Osteocyte (in vitro differentiated cells): ENCODE measurements around the gene PPP2R1B. TPM values are rescaled to one million over a fixed set of nuclear protein-coding genes. Genes with fewer than 3 reads are reported as not detected.

ENCODE experiments used
- DNase-seq: peaks from one replicate; pipeline ENCODE4 v3.0.0; 2021; ENCODE audit warnings: mixed read lengths; ENCODE audit not compliant: unreplicated experiment; ENCODE audit errors: extremely low spot score
- H3K27ac Mint-ChIP-seq: one replicate; pipeline ENCODE4 v1.8.0; 2021; ENCODE audit warnings: mild to moderate bottlenecking, mixed read lengths; ENCODE audit not compliant: unreplicated experiment
- H3K27me3 Mint-ChIP-seq: one replicate; pipeline ENCODE4 v1.8.0; 2021; ENCODE audit warnings: mixed read lengths; ENCODE audit not compliant: unreplicated experiment
- H3K36me3 Mint-ChIP-seq: one replicate; pipeline ENCODE4 v1.8.0; 2021; ENCODE audit warnings: mixed read lengths; ENCODE audit not compliant: unreplicated experiment
- H3K4me1 Mint-ChIP-seq: one replicate; pipeline ENCODE4 v1.8.0; 2021; ENCODE audit warnings: mixed read lengths; ENCODE audit not compliant: unreplicated experiment
- H3K4me3 Mint-ChIP-seq: one replicate; pipeline ENCODE4 v1.8.0; 2021; ENCODE audit warnings: mild to moderate bottlenecking, moderate library complexity, mixed read lengths; ENCODE audit not compliant: unreplicated experiment
- H3K9me3 Mint-ChIP-seq: one replicate; pipeline ENCODE4 v1.8.0; 2021; ENCODE audit warnings: mixed read lengths; ENCODE audit not compliant: unreplicated experiment
- CTCF ChIP-seq: fragments of 200-600 bp; sonication (generic); IDR thresholded peaks from 2 replicates; pipeline ENCODE4 v1.5.0; 2021; ENCODE audit warnings: antibody characterized with exemption, mild to moderate bottlenecking, moderate library complexity
- total RNA-seq: library from RNA; stranded (reverse); gene quantifications from 2 replicates; pipeline ENCODE4 v1.2.1, GENCODE V29; 2021

The PPP2R1B gene
- total RNA-seq, 1 donor from 2014 or later, result 26.0 TPM

DNA sequence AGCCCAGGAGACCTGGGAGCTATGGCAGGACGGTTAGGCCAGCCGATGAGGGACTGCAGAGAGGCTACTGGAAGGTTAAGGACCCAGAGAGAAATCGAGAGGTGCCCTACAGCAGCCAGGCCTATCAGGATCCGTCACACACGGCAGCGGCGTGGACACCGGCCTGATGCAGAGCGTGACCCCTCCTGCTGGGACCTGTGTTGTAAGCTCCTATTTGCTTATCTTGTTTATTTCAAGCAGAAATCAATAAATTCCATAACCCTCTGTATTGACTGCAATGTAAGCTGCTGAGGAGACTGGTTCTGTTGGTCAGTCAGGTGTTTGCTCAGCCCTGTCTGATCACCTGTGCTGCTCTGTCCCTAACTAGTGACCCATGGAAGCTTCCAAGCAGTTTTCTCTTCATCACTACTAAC lies 39.9 kb downstream of the PPP2R1B start:
- Mint-ChIP-seq H3K4me3 (no peak overlapping the region), H3K4me1 (peaks cover 28% of the 10 kb centered on the region), H3K9me3 (no peaks in the 10 kb centered on the region), H3K27ac (no peak overlapping the region), H3K27me3 (no peaks in the 10 kb centered on the region), H3K36me3 (peaks cover 43% of the 10 kb centered on the region)
- DNase-seq, result no peak
- TF ChIP-seq CTCF, result no peak

- no peak for TF ChIP-seq CTCF
- peaks cover 22% of the 10 kb centered on the region for H3K4me1 Mint-ChIP-seq
- no peaks in the 10 kb centered on the region for H3K27me3 Mint-ChIP-seq
- no peak overlapping the region for H3K4me3 Mint-ChIP-seq
- H3K27ac Mint-ChIP-seq, result no peak overlapping the region
- DNase-seq, result no peak
- peaks cover 50% of the 10 kb centered on the region for H3K36me3 Mint-ChIP-seq
- H3K9me3 Mint-ChIP-seq, result no peaks in the 10 kb centered on the region
Measured at GRCh38 chr11:111725621-111726020, 40.6 kb downstream of the PPP2R1B start.

- no peaks in the 10 kb centered on the region for H3K27me3 Mint-ChIP-seq
- peaks cover 14% of the 10 kb centered on the region for H3K4me1 Mint-ChIP-seq
- no peaks in the 10 kb centered on the region for H3K9me3 Mint-ChIP-seq
- no peak overlapping the region for H3K27ac Mint-ChIP-seq
- peaks cover 57% of the 10 kb centered on the region for H3K36me3 Mint-ChIP-seq
- no peak for TF ChIP-seq CTCF
- H3K4me3 Mint-ChIP-seq, result no peak overlapping the region
- no peak for DNase-seq
Measured at GRCh38 chr11:111724615-111725129, 41.5 kb downstream of the PPP2R1B start.

- DNase-seq, result no peak
- H3K36me3 Mint-ChIP-seq, result peaks cover 58% of the 10 kb centered on the region
- H3K27me3 Mint-ChIP-seq, result no peaks in the 10 kb centered on the region
- peaks cover 15% of the 10 kb centered on the region for H3K4me1 Mint-ChIP-seq
- H3K4me3 Mint-ChIP-seq, result no peak overlapping the region
- no peaks in the 10 kb centered on the region for H3K9me3 Mint-ChIP-seq
- no peak for TF ChIP-seq CTCF
- no peak overlapping the region for H3K27ac Mint-ChIP-seq
Measured at GRCh38 chr11:111723595-111723994, 42.6 kb downstream of the PPP2R1B start.

DNA sequence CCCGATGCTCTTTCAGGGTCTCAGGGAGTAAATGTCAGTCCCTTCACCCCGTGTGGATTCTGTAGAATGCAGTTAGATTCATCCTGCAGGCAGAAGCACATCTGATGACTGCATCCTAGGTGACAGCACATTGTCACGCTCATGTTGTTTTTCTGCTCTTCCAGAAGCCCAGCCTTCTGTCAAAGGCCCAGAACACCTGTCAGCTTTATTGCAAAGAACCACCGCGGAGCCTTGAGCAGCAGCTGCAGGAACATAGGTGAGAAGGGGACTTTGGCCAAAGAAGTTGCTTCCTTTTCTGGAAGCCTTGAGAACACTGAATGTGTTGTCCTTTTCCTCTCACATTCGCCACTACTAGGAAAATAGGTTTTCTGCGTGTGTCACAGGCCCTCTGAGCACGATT lies 43.7 kb downstream of the PPP2R1B start:
- DNase-seq, result no peak
- Mint-ChIP-seq H3K4me1 (peaks cover 23% of the 10 kb centered on the region), H3K9me3 (no peaks in the 10 kb centered on the region), H3K36me3 (peaks cover 58% of the 10 kb centered on the region), H3K27me3 (no peaks in the 10 kb centered on the region), H3K4me3 (no peak overlapping the region), H3K27ac (no peak overlapping the region)
- no peak for TF ChIP-seq CTCF
